Left lobe of liver (tissue), 2 donors: ENCODE results near the gene TMEM88. TPM values are rescaled to one million over a fixed set of nuclear protein-coding genes. Genes with fewer than 3 reads are reported as not detected.
"Not testable (repeated sequence)": the region's sequence is repeated elsewhere in the genome, so short reads cannot be mapped to it uniquely, and the experiment has no call there.

Source experiments
- ATAC-seq: fragments of 200-7000 bp; cut with Tn5 transposase; one replicate; pipeline ENCODE4 v1.9.1; 2020; ENCODE audit warnings: mild to moderate bottlenecking, moderate library complexity
- DNase-seq: peaks from one replicate; pipeline ENCODE4 v3.0.0-alpha.2; 2020; ENCODE audit warnings: low spot score
- total RNA-seq: library from RNA; stranded (reverse); gene quantifications from one replicate; pipeline ENCODE4 v1.2.1, GENCODE V29; 2021
- donor health status: DM: no; HTN: no; CAD: no; lungs with moderate emphysema.
- donor health status: DM: no; HTN: yes; CAD: no.

The TMEM88 gene
- total RNA-seq, 1 donor from 2014 or later = 1.3 TPM

- ATAC-seq = no peak
- peak; percentile 60 for DNase-seq
Measured at GRCh38 chr17:7856011-7856810, 1.3 kb downstream of the TMEM88 start.

GRCh38 chr17:7856811-7857712 is 2.2 kb downstream of the TMEM88 start, which contains the start of gene NAA38:
NAA38 (minus strand) TSS chr17:7857559; CDS start chr17:7857463, 96 bp downstream.
- ATAC-seq (peak; percentile 83), DNase-seq (peak; percentile 96)

- ATAC-seq (peak; percentile 71), DNase-seq (peak; percentile 95)
Measured at GRCh38 chr17:7857713-7858521, 3.1 kb downstream of the TMEM88 start, which contains the start of gene CYB5D1. CYB5D1 (plus strand) TSS chr17:7858003; CDS start chr17:7858135, 132 bp downstream.

- ATAC-seq (peak; percentile 37), DNase-seq (peak; percentile 64)
Measured at GRCh38 chr17:7858522-7858810, 3.6 kb downstream of the TMEM88 start.

- ATAC-seq = no peak
- no peak for DNase-seq
Measured at GRCh38 chr17:7859028-7859427, 4.2 kb downstream of the TMEM88 start.

GRCh38 chr17:7862692-7863437 is 8.0 kb downstream of the TMEM88 start:
- ATAC-seq (peak; percentile 15), DNase-seq (no peak)

GRCh38 chr17:7864384-7864783 is 9.5 kb downstream of the TMEM88 start:
- DNase-seq, ATAC-seq: not testable (repeated sequence)

GRCh38 chr17:7864995-7865650 is 10.3 kb downstream of the TMEM88 start:
- DNase-seq (no peak), ATAC-seq (no peak)

GRCh38 chr17:7867881-7868329 is 13.0 kb downstream of the TMEM88 start:
- ATAC-seq = no peak
- DNase-seq = no peak

- ATAC-seq (no peak), DNase-seq (peak; percentile 5)
Measured at GRCh38 chr17:7873051-7873450, 18.2 kb downstream of the TMEM88 start.

GRCh38 chr17:7875804-7876370 is 21.0 kb downstream of the TMEM88 start:
- DNase-seq = no peak
- no peak for ATAC-seq

GRCh38 chr17:7878234-7878633 is 23.4 kb downstream of the TMEM88 start:
- DNase-seq = no peak
- no peak for ATAC-seq

- no peak for ATAC-seq
Measured at GRCh38 chr17:7880076-7880868, 25.4 kb downstream of the TMEM88 start.

GRCh38 chr17:7881276-7882054 is 26.6 kb downstream of the TMEM88 start:
- DNase-seq = no peak
- ATAC-seq = no peak

More at GRCh38 chr17:7880076-7880868, 25.4 kb downstream of the TMEM88 start:
- DNase-seq = no peak

- ATAC-seq (no peak), DNase-seq (no peak)
Measured at GRCh38 chr17:7882068-7882467, 27.2 kb downstream of the TMEM88 start.

GRCh38 chr17:7882629-7883028 is 27.8 kb downstream of the TMEM88 start:
- ATAC-seq = no peak
- DNase-seq = no peak

GRCh38 chr17:7883781-7884386 is 29.0 kb downstream of the TMEM88 start:
- ATAC-seq (no peak), DNase-seq (no peak)
